ENCODE results near the gene MCM3AP.

Gene MCM3AP

GRCh38 chr21:46199436-46200373, 85.7 kb downstream of the MCM3AP start:
- no peak for TF ChIP-seq EZH2 (IDR thresholded peaks at IDR 0.05)
- DNase-seq (ENCODE audit: low read depth, low spot score) = no peak
- Histone ChIP-seq H3K4me3 (no peak overlapping the region), H3K27ac (no peak overlapping the region), H3K9me3 (ENCODE audit: low read depth, low read length) (no peaks in the 10 kb centered on the region), H3K36me3 (ENCODE audit: insufficient read depth, low read length) (peaks cover 77% of the 10 kb centered on the region), H3K9ac (ENCODE audit: insufficient read length) (no peak overlapping the region)

DNA sequence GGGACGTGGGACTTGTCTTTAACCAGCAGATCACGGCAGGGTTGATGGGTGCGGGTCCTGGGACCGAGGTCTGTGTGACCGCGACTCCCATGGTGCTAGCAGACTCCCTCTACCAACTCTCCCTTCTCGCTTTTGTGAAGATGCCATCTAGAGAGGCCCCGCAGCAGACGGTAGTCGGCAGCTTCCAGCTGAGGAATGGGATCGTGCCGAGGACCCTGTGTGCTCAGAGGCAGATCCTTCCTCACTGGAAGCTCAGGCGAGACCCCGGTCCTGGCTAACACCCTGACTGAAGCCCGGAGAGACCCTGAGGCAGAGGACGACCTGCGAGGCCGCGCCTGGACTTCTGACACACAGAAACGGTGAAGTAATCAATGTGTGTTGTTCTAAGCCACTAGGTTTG, 88.7 kb downstream of the MCM3AP start:
- Histone ChIP-seq H3K9me3 (ENCODE audit: low read depth, low read length) (no peaks in the 10 kb centered on the region), H3K4me3 (no peak overlapping the region), H3K36me3 (ENCODE audit: insufficient read depth, low read length) (peaks cover 78% of the 10 kb centered on the region), H3K9ac (ENCODE audit: insufficient read length) (no peak overlapping the region), H3K27ac (no peak overlapping the region)
- DNase-seq (ENCODE audit: low read depth, low spot score) = no peak
- TF ChIP-seq EZH2 (IDR thresholded peaks at IDR 0.05) (no peak), FOXP2 (optimal IDR thresholded peaks at IDR 0.05; ENCODE audit: control extremely low read depth, extremely low read length, insufficient read depth) (no peak), POLR2AphosphoS5 (IDR thresholded peaks at IDR 0.05; ENCODE audit: borderline replicate concordance, low read depth, low read length) (no peak)

- TF ChIP-seq FOXP2 (optimal IDR thresholded peaks at IDR 0.05; ENCODE audit: control extremely low read depth, extremely low read length, insufficient read depth) (no peak), POLR2AphosphoS5 (IDR thresholded peaks at IDR 0.05; ENCODE audit: borderline replicate concordance, low read depth, low read length) (no peak), EZH2 (IDR thresholded peaks at IDR 0.05) (no peak)
- Histone ChIP-seq H3K9me3 (ENCODE audit: low read depth, low read length) (no peaks in the 10 kb centered on the region), H3K27ac (no peak overlapping the region), H3K36me3 (ENCODE audit: insufficient read depth, low read length) (peaks cover 85% of the 10 kb centered on the region), H3K9ac (ENCODE audit: insufficient read length) (no peak overlapping the region), H3K4me3 (no peak overlapping the region)
- DNase-seq (ENCODE audit: low read depth, low spot score) = no peak
Measured at GRCh38 chr21:46195595-46196195, 89.7 kb downstream of the MCM3AP start.

GRCh38 chr21:46194374-46195334, 90.8 kb downstream of the MCM3AP start:
- TF ChIP-seq FOXP2 (optimal IDR thresholded peaks at IDR 0.05; ENCODE audit: control extremely low read depth, extremely low read length, insufficient read depth) (no peak), EZH2 (IDR thresholded peaks at IDR 0.05) (no peak), POLR2AphosphoS5 (IDR thresholded peaks at IDR 0.05; ENCODE audit: borderline replicate concordance, low read depth, low read length) (no peak)
- peaks cover 82% of the 10 kb centered on the region for H3K36me3 ChIP-seq (ENCODE audit: insufficient read depth, low read length)
- no peaks in the 10 kb centered on the region for H3K9me3 ChIP-seq (ENCODE audit: low read depth, low read length)
- DNase-seq (ENCODE audit: low read depth, low spot score) = no peak
- no peak overlapping the region for H3K27ac ChIP-seq
- H3K9ac ChIP-seq (ENCODE audit: insufficient read length) = no peak overlapping the region
- no peak overlapping the region for H3K4me3 ChIP-seq

- Histone ChIP-seq H3K9me3 (ENCODE audit: low read depth, low read length) (no peaks in the 10 kb centered on the region), H3K9ac (ENCODE audit: insufficient read length) (no peak overlapping the region), H3K36me3 (ENCODE audit: insufficient read depth, low read length) (peaks cover 82% of the 10 kb centered on the region), H3K4me3 (no peak overlapping the region), H3K27ac (no peak overlapping the region)
- TF ChIP-seq FOXP2 (optimal IDR thresholded peaks at IDR 0.05; ENCODE audit: control extremely low read depth, extremely low read length, insufficient read depth) (no peak), POLR2AphosphoS5 (IDR thresholded peaks at IDR 0.05; ENCODE audit: borderline replicate concordance, low read depth, low read length) (no peak), EZH2 (IDR thresholded peaks at IDR 0.05) (no peak)
- DNase-seq (ENCODE audit: low read depth, low spot score) = no peak
Measured at GRCh38 chr21:46193829-46194373, 91.5 kb downstream of the MCM3AP start.

- no peak for TF ChIP-seq FOXP2 (optimal IDR thresholded peaks at IDR 0.05; ENCODE audit: control extremely low read depth, extremely low read length, insufficient read depth)
- TF ChIP-seq EZH2 (IDR thresholded peaks at IDR 0.05) = no peak
- no peak for TF ChIP-seq POLR2AphosphoS5 (IDR thresholded peaks at IDR 0.05; ENCODE audit: borderline replicate concordance, low read depth, low read length)
- Histone ChIP-seq H3K4me3 (no peak overlapping the region), H3K9ac (ENCODE audit: insufficient read length) (no peak overlapping the region), H3K36me3 (ENCODE audit: insufficient read depth, low read length) (peaks cover 78% of the 10 kb centered on the region), H3K27ac (no peak overlapping the region), H3K9me3 (ENCODE audit: low read depth, low read length) (no peaks in the 10 kb centered on the region)
- no peak for DNase-seq (ENCODE audit: low read depth, low spot score)
Measured at GRCh38 chr21:46191686-46192575, 93.5 kb downstream of the MCM3AP start.

DNA sequence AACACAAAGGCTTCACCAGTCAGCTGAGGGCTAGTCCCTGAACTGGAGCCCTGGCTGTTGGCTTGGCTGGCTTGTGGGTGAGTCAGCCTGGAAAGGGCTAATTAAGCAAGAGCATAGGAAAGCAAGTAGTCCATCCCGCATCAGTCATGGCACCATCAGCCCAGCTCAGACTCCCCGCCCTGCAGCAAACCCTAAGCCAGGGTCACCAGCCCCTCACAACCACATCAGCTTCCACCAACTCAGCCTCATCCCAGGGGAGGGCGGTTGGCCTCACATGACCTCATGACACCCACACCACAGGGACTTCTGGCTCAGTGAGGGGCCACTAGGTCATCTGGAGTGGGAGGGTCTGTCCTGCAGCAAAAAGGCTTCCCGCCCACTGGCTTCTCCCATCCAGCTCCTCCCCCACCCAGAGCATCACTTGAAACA, 94.1 kb downstream of the MCM3AP start:
- H3K4me3 ChIP-seq = no peak overlapping the region
- no peaks in the 10 kb centered on the region for H3K9me3 ChIP-seq (ENCODE audit: low read depth, low read length)
- no peak overlapping the region for H3K9ac ChIP-seq (ENCODE audit: insufficient read length)
- TF ChIP-seq POLR2AphosphoS5 (IDR thresholded peaks at IDR 0.05; ENCODE audit: borderline replicate concordance, low read depth, low read length) (no peak), EZH2 (IDR thresholded peaks at IDR 0.05) (no peak), FOXP2 (optimal IDR thresholded peaks at IDR 0.05; ENCODE audit: control extremely low read depth, extremely low read length, insufficient read depth) (no peak)
- no peak for DNase-seq (ENCODE audit: low read depth, low spot score)
- H3K36me3 ChIP-seq (ENCODE audit: insufficient read depth, low read length) = peaks cover 71% of the 10 kb centered on the region
- H3K27ac ChIP-seq = no peak overlapping the region

All from SK-N-MC (cell line).